Neuron (in vitro differentiated cells): Measurements from ENCODE around the gene MARK3.

Experiments used
- H2AFZ ChIP-seq: one replicate; pipeline ENCODE4 v1.6.1; 2013; ENCODE audit warnings: low read depth, mild to moderate bottlenecking, inconsistent platforms, low read length, moderate library complexity
- H3K27me3 ChIP-seq: one replicate; pipeline ENCODE4 v1.6.1; 2013; ENCODE audit warnings: low read length; ENCODE audit not compliant: insufficient read depth
- H3K36me3 ChIP-seq: one replicate; pipeline ENCODE4 v1.6.1; 2013; ENCODE audit warnings: low read length; ENCODE audit not compliant: insufficient read depth
- H3K4me1 ChIP-seq: one replicate; pipeline ENCODE4 v1.6.1; 2013; ENCODE audit warnings: low read length; ENCODE audit not compliant: insufficient read depth
- H3K4me3 ChIP-seq: 2 replicates; pipeline ENCODE4 v1.5.1; 2013; ENCODE audit warnings: mild to moderate bottlenecking, low read length, moderate library complexity
- H3K9me3 ChIP-seq: one replicate; pipeline ENCODE4 v1.6.1; 2013; ENCODE audit warnings: low read length

MARK3 gene

GRCh38 chr14:103374121-103374520 is 11.1 kb upstream of the MARK3 start:
- H3K36me3 ChIP-seq: no peaks in the 10 kb centered on the region
- no peaks in the 10 kb centered on the region for H3K9me3 ChIP-seq
- no peak overlapping the region for H3K4me3 ChIP-seq
- H2AFZ ChIP-seq: no peak overlapping the region
- peaks cover 6% of the 10 kb centered on the region for H3K4me1 ChIP-seq
- H3K27me3 ChIP-seq: no peaks in the 10 kb centered on the region

GRCh38 chr14:103377522-103378037 is 7.6 kb upstream of the MARK3 start:
- Histone ChIP-seq H2AFZ (no peak overlapping the region), H3K27me3 (peaks cover 7% of the 10 kb centered on the region), H3K4me1 (peaks cover 4% of the 10 kb centered on the region)

GRCh38 chr14:103378038-103378854 is 7.0 kb upstream of the MARK3 start:
- Histone ChIP-seq H3K27me3 (peaks cover 7% of the 10 kb centered on the region), H3K36me3 (no peaks in the 10 kb centered on the region), H2AFZ (no peak overlapping the region), H3K4me1 (no peaks in the 10 kb centered on the region), H3K4me3 (no peak overlapping the region), H3K9me3 (no peaks in the 10 kb centered on the region)

More at GRCh38 chr14:103377522-103378037, 7.6 kb upstream of the MARK3 start:
- no peaks in the 10 kb centered on the region for H3K9me3 ChIP-seq
- no peak overlapping the region for H3K4me3 ChIP-seq
- H3K36me3 ChIP-seq: no peaks in the 10 kb centered on the region

- peaks cover 7% of the 10 kb centered on the region for H3K27me3 ChIP-seq
- H3K4me3 ChIP-seq: no peak overlapping the region
- no peaks in the 10 kb centered on the region for H3K9me3 ChIP-seq
- H3K4me1 ChIP-seq: peaks cover 7% of the 10 kb centered on the region
- H3K36me3 ChIP-seq: no peaks in the 10 kb centered on the region
- no peak overlapping the region for H2AFZ ChIP-seq
Measured at GRCh38 chr14:103380719-103381377, 4.4 kb upstream of the MARK3 start.

- H2AFZ ChIP-seq: no peak overlapping the region
- H3K9me3 ChIP-seq: no peaks in the 10 kb centered on the region
- H3K36me3 ChIP-seq: no peaks in the 10 kb centered on the region
- H3K4me1 ChIP-seq: peaks cover 7% of the 10 kb centered on the region
- peaks cover 7% of the 10 kb centered on the region for H3K27me3 ChIP-seq
- H3K4me3 ChIP-seq: no peak overlapping the region
Measured at GRCh38 chr14:103382376-103382775, 2.8 kb upstream of the MARK3 start.

GRCh38 chr14:103384450-103385151 is 614 bp upstream of the MARK3 start:
- Histone ChIP-seq H3K9me3 (no peaks in the 10 kb centered on the region), H3K27me3 (peaks cover 5% of the 10 kb centered on the region), H3K4me1 (peaks cover 12% of the 10 kb centered on the region), H2AFZ (peak overlapping the region; percentile 75), H3K36me3 (no peaks in the 10 kb centered on the region), H3K4me3 (peak overlapping the region; percentile 100)

- H2AFZ ChIP-seq: no peak overlapping the region
- H3K27me3 ChIP-seq: no peaks in the 10 kb centered on the region
- no peaks in the 10 kb centered on the region for H3K36me3 ChIP-seq
- no peaks in the 10 kb centered on the region for H3K9me3 ChIP-seq
- H3K4me1 ChIP-seq: peaks cover 12% of the 10 kb centered on the region
- peak overlapping the region; percentile 100 for H3K4me3 ChIP-seq
Measured at GRCh38 chr14:103385929-103386712, 906 bp downstream of the MARK3 start.

- Histone ChIP-seq H3K4me1 (peaks cover 12% of the 10 kb centered on the region), H3K9me3 (no peaks in the 10 kb centered on the region), H3K4me3 (peak overlapping the region; percentile 100), H2AFZ (no peak overlapping the region), H3K27me3 (no peaks in the 10 kb centered on the region), H3K36me3 (no peaks in the 10 kb centered on the region)
Measured at GRCh38 chr14:103386713-103387329, 1.6 kb downstream of the MARK3 start.

GRCh38 chr14:103388664-103389063 is 3.4 kb downstream of the MARK3 start:
- Histone ChIP-seq H2AFZ (no peak overlapping the region), H3K4me3 (no peak overlapping the region), H3K27me3 (no peaks in the 10 kb centered on the region), H3K4me1 (peaks cover 12% of the 10 kb centered on the region), H3K9me3 (no peaks in the 10 kb centered on the region), H3K36me3 (no peaks in the 10 kb centered on the region)

- no peaks in the 10 kb centered on the region for H3K9me3 ChIP-seq
- no peaks in the 10 kb centered on the region for H3K36me3 ChIP-seq
- H2AFZ ChIP-seq: no peak overlapping the region
- H3K4me3 ChIP-seq: no peak overlapping the region
- no peaks in the 10 kb centered on the region for H3K27me3 ChIP-seq
- peaks cover 17% of the 10 kb centered on the region for H3K4me1 ChIP-seq
Measured at GRCh38 chr14:103390605-103391004, 5.4 kb downstream of the MARK3 start.

GRCh38 chr14:103391048-103391447 is 5.8 kb downstream of the MARK3 start:
- peaks cover 21% of the 10 kb centered on the region for H3K4me1 ChIP-seq
- H3K9me3 ChIP-seq: no peaks in the 10 kb centered on the region
- no peaks in the 10 kb centered on the region for H3K27me3 ChIP-seq
- no peaks in the 10 kb centered on the region for H3K36me3 ChIP-seq
- H3K4me3 ChIP-seq: no peak overlapping the region
- no peak overlapping the region for H2AFZ ChIP-seq

GRCh38 chr14:103392106-103392505 is 6.9 kb downstream of the MARK3 start:
- no peak overlapping the region for H2AFZ ChIP-seq
- H3K36me3 ChIP-seq: no peaks in the 10 kb centered on the region
- H3K4me3 ChIP-seq: no peak overlapping the region
- H3K4me1 ChIP-seq: peaks cover 21% of the 10 kb centered on the region
- H3K9me3 ChIP-seq: no peaks in the 10 kb centered on the region
- H3K27me3 ChIP-seq: no peaks in the 10 kb centered on the region
